Suprapubic skin (tissue), 4 donors: ENCODE data around the gene MAMDC4. TPM values are rescaled to one million over a fixed set of nuclear protein-coding genes. Genes with fewer than 3 reads are reported as not detected.
A peak's percentile ranks its signal among the peaks of the same experiment; 100 is the strongest.
"Not testable (repeated sequence)": the region's sequence is repeated elsewhere in the genome, so short reads cannot be mapped to it uniquely, and the experiment has no call there.

Experiments used
- DNase-seq, 2 donors: peaks; one replicate each; pipeline ENCODE4 v3.0.0-alpha.2; 2019; ENCODE audit warnings: low spot score in 2 of 2
- H3K27ac ChIP-seq: fragments of 200-600 bp; sonication (generic); one replicate; pipeline ENCODE4 v1.5.1; 2019
- H3K27me3 ChIP-seq: fragments of 200-600 bp; sonication (generic); one replicate; pipeline ENCODE4 v1.5.1; 2019
- H3K36me3 ChIP-seq: fragments of 200-600 bp; sonication (generic); one replicate; pipeline ENCODE4 v1.5.1; 2019
- H3K4me1 ChIP-seq: fragments of 200-600 bp; sonication (generic); one replicate; pipeline ENCODE4 v1.5.1; 2019
- H3K4me3 ChIP-seq: fragments of 200-600 bp; sonication (generic); one replicate; pipeline ENCODE4 v1.5.1; 2019; ENCODE audit warnings: mild to moderate bottlenecking
- H3K9me3 ChIP-seq: fragments of 200-600 bp; sonication (generic); one replicate; pipeline ENCODE4 v1.5.1; 2019
- EP300 ChIP-seq: sonication (generic); formaldehyde crosslinking; IDR thresholded peaks from one replicate; pipeline ENCODE4 v1.6.1; 2017; ENCODE audit warnings: antibody characterized with exemption
- POLR2A ChIP-seq, 2 donors: fragments of 450-650 bp; IDR thresholded peaks; one replicate each; pipeline ENCODE4 v1.6.1; 2017; ENCODE audit warnings: antibody characterized with exemption in 2 of 2, mild to moderate bottlenecking in 2 of 2, moderate library complexity in 2 of 2
- POLR2AphosphoS5 ChIP-seq, 3 donors: sonication (generic); formaldehyde crosslinking; IDR thresholded peaks; one replicate each; pipeline ENCODE4 v1.6.1; 2017; ENCODE audit warnings: antibody characterized with exemption in 3 of 3
- WGBS: methylation state at CpG from one replicate; pipeline ENCODE4 v1.1.5; 2018; 5-methylcytosine and 5-hydroxymethylcytosine counted together
- total RNA-seq, 4 donors: library from RNA; depleted of rRNA; stranded (reverse); fragments of >200 nt; gene quantifications; one replicate each; pipeline ENCODE4 v1.1.0, GENCODE V29; 2016
- TF ChIP-seq, protein P1 (sequence below), 2 donors: fragments of 200-600 bp in 1 of 2; fragments of 450-650 bp in 1 of 2; sonication (generic) in 1 of 2; IDR thresholded peaks; one replicate each; pipeline ENCODE4 v1.5.1; 2016 to 2019; ENCODE audit warnings: antibody characterized with exemption in 2 of 2, mild to moderate bottlenecking in 1 of 2, moderate library complexity in 1 of 2

Gene MAMDC4
- total RNA-seq, 4 donors from 2014 or later: 1.3 to 3.9 (median 1.8) TPM

- H3K4me1 ChIP-seq: peaks cover 81% of the 10 kb centered on the region
- not testable (repeated sequence) for H3K4me3 ChIP-seq, H3K9me3 ChIP-seq, H3K36me3 ChIP-seq, H3K27ac ChIP-seq
- H3K27me3 ChIP-seq: peaks cover 40% of the 10 kb centered on the region
- DNase-seq: peak in 1 of 2 donors; percentile 78
- WGBS: 0% methylated on average over 1 of the region's 99 CpGs
- TF ChIP-seq, protein P1, sequence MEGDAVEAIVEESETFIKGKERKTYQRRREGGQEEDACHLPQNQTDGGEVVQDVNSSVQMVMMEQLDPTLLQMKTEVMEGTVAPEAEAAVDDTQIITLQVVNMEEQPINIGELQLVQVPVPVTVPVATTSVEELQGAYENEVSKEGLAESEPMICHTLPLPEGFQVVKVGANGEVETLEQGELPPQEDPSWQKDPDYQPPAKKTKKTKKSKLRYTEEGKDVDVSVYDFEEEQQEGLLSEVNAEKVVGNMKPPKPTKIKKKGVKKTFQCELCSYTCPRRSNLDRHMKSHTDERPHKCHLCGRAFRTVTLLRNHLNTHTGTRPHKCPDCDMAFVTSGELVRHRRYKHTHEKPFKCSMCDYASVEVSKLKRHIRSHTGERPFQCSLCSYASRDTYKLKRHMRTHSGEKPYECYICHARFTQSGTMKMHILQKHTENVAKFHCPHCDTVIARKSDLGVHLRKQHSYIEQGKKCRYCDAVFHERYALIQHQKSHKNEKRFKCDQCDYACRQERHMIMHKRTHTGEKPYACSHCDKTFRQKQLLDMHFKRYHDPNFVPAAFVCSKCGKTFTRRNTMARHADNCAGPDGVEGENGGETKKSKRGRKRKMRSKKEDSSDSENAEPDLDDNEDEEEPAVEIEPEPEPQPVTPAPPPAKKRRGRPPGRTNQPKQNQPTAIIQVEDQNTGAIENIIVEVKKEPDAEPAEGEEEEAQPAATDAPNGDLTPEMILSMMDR (IDR thresholded peaks at IDR 0.05): peak; percentile 11 to 74
These were observed 8.1 kb upstream of the MAMDC4 start for GRCh38 chr9:136843801-136844740.

DNA sequence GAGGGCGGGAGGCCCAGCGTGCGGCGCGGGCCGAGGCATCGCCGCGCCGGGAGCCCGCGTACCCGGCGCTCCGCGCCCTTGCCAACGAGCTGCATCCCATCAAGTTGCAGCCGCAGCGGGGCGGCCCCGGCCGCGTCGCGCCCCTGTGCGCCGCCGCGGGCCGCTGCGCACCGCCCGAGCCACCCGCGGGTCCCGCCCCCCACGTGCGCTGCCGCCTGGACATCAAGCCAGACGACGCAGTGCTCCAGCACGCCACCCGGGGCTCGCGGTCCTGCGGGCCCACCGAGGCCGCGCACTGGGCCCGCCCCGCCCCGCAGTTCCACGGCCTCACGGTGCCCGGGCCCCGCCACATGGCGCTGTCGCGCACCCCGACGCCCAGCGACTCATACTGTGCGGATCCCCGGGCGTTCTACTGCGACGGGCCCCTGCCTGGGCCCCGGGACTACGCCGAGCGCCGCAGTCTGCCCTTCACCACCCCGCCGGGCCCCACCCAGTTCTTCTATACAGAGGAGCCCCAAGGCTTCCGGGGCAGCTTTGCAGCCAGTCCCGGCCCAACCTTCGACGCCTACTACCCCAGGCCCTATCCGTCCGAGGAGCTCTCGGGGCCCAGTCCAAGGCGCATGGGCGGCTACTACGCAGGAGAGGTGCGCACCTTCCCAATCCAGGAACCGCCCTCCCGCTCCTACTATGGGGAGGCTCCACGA, 7.2 kb upstream of the MAMDC4 start:
- peaks cover 86% of the 10 kb centered on the region for H3K4me1 ChIP-seq
- no peaks in the 10 kb centered on the region for H3K9me3 ChIP-seq
- TF ChIP-seq POLR2A (IDR thresholded peaks at IDR 0.05): no peak
- TF ChIP-seq, protein P1 (IDR thresholded peaks at IDR 0.05): no peak
- no peak for TF ChIP-seq POLR2AphosphoS5 (IDR thresholded peaks at IDR 0.05)
- TF ChIP-seq EP300: no peak
- DNase-seq: no peak
- peaks cover 5% of the 10 kb centered on the region for H3K36me3 ChIP-seq
- H3K27ac ChIP-seq: no peak overlapping the region
- no peak overlapping the region for H3K4me3 ChIP-seq
- peaks cover 40% of the 10 kb centered on the region for H3K27me3 ChIP-seq
- WGBS: 23% methylated on average over 26 of the region's 88 CpGs

GRCh38 chr9:136845465-136846260, 6.5 kb upstream of the MAMDC4 start:
- Histone ChIP-seq H3K36me3 (no peaks in the 10 kb centered on the region), H3K4me3 (no peak overlapping the region), H3K9me3 (no peaks in the 10 kb centered on the region), H3K27me3 (peaks cover 40% of the 10 kb centered on the region), H3K4me1 (peaks cover 89% of the 10 kb centered on the region), H3K27ac (no peak overlapping the region)
- no peak for DNase-seq
- TF ChIP-seq, protein P1 (IDR thresholded peaks at IDR 0.05): no peak
- TF ChIP-seq POLR2A (IDR thresholded peaks at IDR 0.05) (no peak), EP300 (no peak)
- no CpG with 5 or more reads among the region's 102 CpGs for WGBS

DNA sequence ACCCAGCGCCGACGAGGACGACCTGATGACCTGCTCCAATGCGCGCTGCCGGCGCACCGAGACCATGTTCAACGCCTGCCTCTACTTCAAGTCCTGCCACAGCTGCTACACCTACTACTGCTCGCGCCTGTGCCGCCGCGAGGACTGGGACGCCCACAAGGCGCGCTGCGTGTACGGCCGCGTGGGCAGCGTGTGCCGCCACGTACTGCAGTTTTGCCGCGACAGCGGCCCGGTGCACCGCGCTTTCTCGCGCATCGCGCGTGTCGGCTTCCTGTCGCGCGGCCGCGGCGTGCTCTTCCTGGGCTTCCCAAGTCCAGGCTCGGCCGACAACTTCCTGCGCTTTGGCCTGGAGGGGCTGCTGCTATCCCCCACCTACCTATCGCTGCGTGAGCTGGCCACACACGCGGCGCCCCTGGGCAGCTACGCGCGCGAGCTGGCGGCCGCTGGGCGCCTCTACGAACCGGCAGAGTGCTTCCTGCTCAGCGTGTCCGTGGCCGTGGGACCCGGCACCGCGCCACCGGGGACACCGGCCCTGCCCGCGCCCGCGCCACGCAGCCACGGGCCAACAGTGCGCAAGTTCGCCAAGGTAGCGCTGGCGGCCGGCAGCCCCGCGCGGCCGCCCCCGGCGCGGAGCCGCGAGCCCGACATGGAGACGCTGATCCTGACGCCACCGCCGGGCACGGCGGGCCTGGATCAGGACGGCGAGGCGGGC, 5.6 kb upstream of the MAMDC4 start:
- 0% methylated on average over 7 of the region's 98 CpGs for WGBS
- Histone ChIP-seq H3K27me3 (peaks cover 40% of the 10 kb centered on the region), H3K36me3 (peaks cover 5% of the 10 kb centered on the region), H3K27ac (no peak overlapping the region), H3K9me3 (no peaks in the 10 kb centered on the region), H3K4me3 (peak overlapping the region; percentile 72), H3K4me1 (peaks cover 82% of the 10 kb centered on the region)
- no peak for DNase-seq
- TF ChIP-seq, protein P1 (IDR thresholded peaks at IDR 0.05): no peak
- no peak for TF ChIP-seq EP300
- TF ChIP-seq POLR2A (IDR thresholded peaks at IDR 0.05): no peak
- no peak for TF ChIP-seq POLR2AphosphoS5 (IDR thresholded peaks at IDR 0.05)
